Suprapubic skin (tissue), 4 donors: ENCODE results near the gene KCTD13.

Experiments
- POLR2A ChIP-seq, 2 donors: fragments of 450-650 bp; IDR thresholded peaks; one replicate each; pipeline ENCODE4 v1.6.1; 2017; ENCODE audit warnings: antibody characterized with exemption in 2 of 2, mild to moderate bottlenecking in 2 of 2, moderate library complexity in 2 of 2
- POLR2AphosphoS5 ChIP-seq, 3 donors: sonication (generic); formaldehyde crosslinking; IDR thresholded peaks; one replicate each; pipeline ENCODE4 v1.6.1; 2017; ENCODE audit warnings: antibody characterized with exemption in 3 of 3
- TF ChIP-seq, protein P1 (sequence below), 2 donors: fragments of 200-600 bp in 1 of 2; fragments of 450-650 bp in 1 of 2; sonication (generic) in 1 of 2; IDR thresholded peaks; one replicate each; pipeline ENCODE4 v1.5.1; 2016 to 2019; ENCODE audit warnings: antibody characterized with exemption in 2 of 2, mild to moderate bottlenecking in 1 of 2, moderate library complexity in 1 of 2

DNA sequence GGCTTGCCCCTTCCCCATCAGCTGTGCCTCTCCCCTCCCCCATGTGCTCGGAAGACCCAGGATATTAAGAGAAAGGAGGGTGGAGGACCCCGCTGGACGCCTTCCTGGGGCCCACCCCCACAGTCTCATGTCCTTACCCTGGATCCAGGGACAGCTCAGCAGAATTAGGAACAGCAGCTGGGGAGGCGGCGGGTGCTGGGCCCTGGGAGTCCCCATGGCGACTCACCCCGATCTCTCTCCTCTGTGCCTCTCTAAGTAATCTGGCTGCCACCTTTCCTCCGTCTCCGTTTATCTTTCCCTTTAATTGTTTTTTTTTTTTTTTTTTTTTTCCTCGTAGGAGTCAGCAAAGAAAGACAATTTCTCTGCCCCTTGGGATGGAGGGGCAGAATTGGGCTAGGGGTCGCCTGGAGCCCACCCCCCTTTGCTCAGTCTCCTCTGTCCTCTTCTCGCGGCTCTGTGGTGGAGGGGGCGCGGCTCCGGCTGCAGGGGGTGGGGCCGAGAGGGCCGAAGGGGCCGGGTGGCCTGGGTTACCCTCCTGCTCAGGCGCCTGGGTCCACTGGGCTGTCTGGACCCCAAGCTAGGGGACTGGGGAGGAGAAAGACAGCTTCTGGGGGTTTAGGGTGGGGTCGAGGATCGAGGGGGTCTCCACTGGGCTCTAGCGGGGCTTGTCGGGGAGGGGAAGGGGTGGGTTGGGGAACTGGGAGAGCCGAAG, 27.1 kb downstream of the KCTD13 start:
- TF ChIP-seq, protein P1, sequence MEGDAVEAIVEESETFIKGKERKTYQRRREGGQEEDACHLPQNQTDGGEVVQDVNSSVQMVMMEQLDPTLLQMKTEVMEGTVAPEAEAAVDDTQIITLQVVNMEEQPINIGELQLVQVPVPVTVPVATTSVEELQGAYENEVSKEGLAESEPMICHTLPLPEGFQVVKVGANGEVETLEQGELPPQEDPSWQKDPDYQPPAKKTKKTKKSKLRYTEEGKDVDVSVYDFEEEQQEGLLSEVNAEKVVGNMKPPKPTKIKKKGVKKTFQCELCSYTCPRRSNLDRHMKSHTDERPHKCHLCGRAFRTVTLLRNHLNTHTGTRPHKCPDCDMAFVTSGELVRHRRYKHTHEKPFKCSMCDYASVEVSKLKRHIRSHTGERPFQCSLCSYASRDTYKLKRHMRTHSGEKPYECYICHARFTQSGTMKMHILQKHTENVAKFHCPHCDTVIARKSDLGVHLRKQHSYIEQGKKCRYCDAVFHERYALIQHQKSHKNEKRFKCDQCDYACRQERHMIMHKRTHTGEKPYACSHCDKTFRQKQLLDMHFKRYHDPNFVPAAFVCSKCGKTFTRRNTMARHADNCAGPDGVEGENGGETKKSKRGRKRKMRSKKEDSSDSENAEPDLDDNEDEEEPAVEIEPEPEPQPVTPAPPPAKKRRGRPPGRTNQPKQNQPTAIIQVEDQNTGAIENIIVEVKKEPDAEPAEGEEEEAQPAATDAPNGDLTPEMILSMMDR (IDR thresholded peaks at IDR 0.05) = no peak
- TF ChIP-seq POLR2A (IDR thresholded peaks at IDR 0.05) = no peak
- TF ChIP-seq POLR2AphosphoS5 (IDR thresholded peaks at IDR 0.05) = no peak
